Activated CD4-positive, alpha-beta T cell treated with anti-CD3 and anti-CD28 coated beads for 36 hours (primary cell): ENCODE measurements around the gene CLDN22. TPM values are rescaled to one million over a fixed set of nuclear protein-coding genes. Genes with fewer than 3 reads are reported as not detected.

Experiments used
- ATAC-seq: fragments of 200-7000 bp; cut with Tn5 transposase; one replicate; pipeline ENCODE4 v1.10.0; 2021; ENCODE audit warnings: mild to moderate bottlenecking, moderate library complexity
- CTCF ChIA-PET: fragments of 350-600 bp; sonication (Branson Sonifier 250); formaldehyde crosslinking; loops from one replicate; lab custom pipeline; 2021; ENCODE audit warnings: antibody characterized with exemption; lab: Charles Lee
- POLR2A ChIA-PET: fragments of 350-600 bp; sonication (Branson Sonifier 250); formaldehyde crosslinking; loops from one replicate; lab custom pipeline; 2021; ENCODE audit warnings: antibody characterized with exemption, inconsistent platforms; lab: Charles Lee
- DNase-seq: peaks from one replicate; pipeline ENCODE4 v3.0.0-alpha.2; 2020
- H3K27ac Mint-ChIP-seq: one replicate; pipeline ENCODE4 v1.8.0; 2021; ENCODE audit warnings: mixed read lengths
- H3K27me3 Mint-ChIP-seq: one replicate; pipeline ENCODE4 v1.8.0; 2021; ENCODE audit warnings: mixed read lengths
- H3K36me3 Mint-ChIP-seq: one replicate; pipeline ENCODE4 v1.8.0; 2021; ENCODE audit warnings: low read depth, mixed read lengths
- H3K4me1 Mint-ChIP-seq: one replicate; pipeline ENCODE4 v1.8.0; 2021; ENCODE audit warnings: mixed read lengths
- H3K4me3 Mint-ChIP-seq: one replicate; pipeline ENCODE4 v1.8.0; 2021; ENCODE audit warnings: mild to moderate bottlenecking, moderate library complexity, mixed read lengths
- H3K9me3 Mint-ChIP-seq: one replicate; pipeline ENCODE4 v1.8.0; 2021; ENCODE audit warnings: low read depth, mixed read lengths
- intact Hi-C, 2 experiments: fragments of 100-400 bp; cut with DNase I in 1 of 2; cut with micrococcal nuclease in 1 of 2; formaldehyde crosslinking; loops; one replicate each; pipeline versions ENCODE4 v1.14.2 to v1.15.1; 2022 to 2024; cut with DNase I, micrococcal nuclease
- total RNA-seq, 2 experiments: library from RNA; stranded (reverse); gene quantifications; one replicate each; pipeline ENCODE4 v1.2.3, GENCODE V29; 2021

CLDN22 gene
- total RNA-seq, 2 experiments from 2014 or later: not detected

GRCh38 chr4:183314806-183315205 is 5.3 kb downstream of the CLDN22 start:
- DNase-seq (no peak), ATAC-seq (no peak)
- Mint-ChIP-seq H3K27ac (no peak overlapping the region), H3K36me3 (peaks cover 2% of the 10 kb centered on the region), H3K27me3 (no peaks in the 10 kb centered on the region), H3K4me1 (no peaks in the 10 kb centered on the region), H3K9me3 (no peaks in the 10 kb centered on the region), H3K4me3 (no peak overlapping the region)
- CTCF ChIA-PET: interaction anchor here (0.7 kb wide), 1 partner anchor 16 kb away, joined by 4 read pairs; no protein-coding TSS in a partner anchor
- POLR2A ChIA-PET: no interaction called here
- intact Hi-C loops: no loop called here

DNA sequence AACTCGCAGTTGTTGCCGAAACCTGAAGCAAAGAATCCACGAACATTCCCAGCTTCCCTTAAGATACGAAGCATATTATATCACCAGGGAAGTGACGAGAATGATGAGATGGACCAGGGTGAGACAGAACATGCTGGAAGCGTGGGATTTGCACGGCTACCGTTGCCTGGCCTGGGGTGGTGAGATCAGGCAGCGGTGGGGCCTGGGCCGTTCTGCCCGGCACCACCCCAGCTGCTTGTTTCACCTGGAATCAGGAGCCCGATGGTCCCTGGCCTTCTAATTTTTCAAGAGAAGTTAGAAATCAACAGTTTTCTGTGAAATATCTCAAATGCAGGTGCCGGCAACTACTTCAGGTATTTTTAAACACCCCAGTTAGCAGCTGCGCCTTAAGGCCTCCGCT is 5.7 kb downstream of the CLDN22 start:
- CTCF ChIA-PET: no interaction called here
- Mint-ChIP-seq H3K27ac (no peak overlapping the region), H3K27me3 (no peaks in the 10 kb centered on the region), H3K4me1 (no peaks in the 10 kb centered on the region), H3K36me3 (peaks cover 2% of the 10 kb centered on the region), H3K9me3 (no peaks in the 10 kb centered on the region), H3K4me3 (no peak overlapping the region)
- intact Hi-C loops: no loop called here
- ATAC-seq (no peak), DNase-seq (no peak)
- POLR2A ChIA-PET: no interaction called here

DNA sequence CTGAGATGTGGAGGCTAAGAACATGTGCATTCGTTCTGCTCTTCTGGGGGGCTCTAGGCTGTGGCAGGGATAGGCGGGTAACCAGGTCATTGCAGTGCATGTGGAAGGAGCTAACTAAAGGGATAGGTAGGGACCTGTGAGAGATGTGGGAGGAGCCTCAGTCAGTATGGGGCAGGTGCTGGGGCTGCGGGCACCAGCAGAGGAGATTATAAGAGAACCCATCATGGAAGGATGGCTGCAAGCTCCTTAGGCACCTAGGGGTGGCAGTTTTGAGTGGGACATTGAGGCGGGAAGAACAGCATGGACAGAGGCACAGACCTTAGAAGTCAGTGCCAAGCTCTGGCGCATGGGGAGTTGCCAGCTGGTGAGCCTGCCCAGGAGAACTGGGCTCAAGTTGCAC is 7.2 kb downstream of the CLDN22 start:
- H3K27me3 Mint-ChIP-seq: no peaks in the 10 kb centered on the region
- H3K27ac Mint-ChIP-seq: no peak overlapping the region
- H3K4me3 Mint-ChIP-seq: no peak overlapping the region
- ChIA-PET CTCF (interaction anchor here (0.8 kb wide), 1 partner anchor 95 kb away, joined by 3 read pairs; no protein-coding TSS in a partner anchor), POLR2A (no interaction called here)
- H3K4me1 Mint-ChIP-seq: no peaks in the 10 kb centered on the region
- DNase-seq: no peak
- intact Hi-C loops: no loop called here
- H3K36me3 Mint-ChIP-seq: peaks cover 2% of the 10 kb centered on the region
- no peak for ATAC-seq
- no peaks in the 10 kb centered on the region for H3K9me3 Mint-ChIP-seq

DNA sequence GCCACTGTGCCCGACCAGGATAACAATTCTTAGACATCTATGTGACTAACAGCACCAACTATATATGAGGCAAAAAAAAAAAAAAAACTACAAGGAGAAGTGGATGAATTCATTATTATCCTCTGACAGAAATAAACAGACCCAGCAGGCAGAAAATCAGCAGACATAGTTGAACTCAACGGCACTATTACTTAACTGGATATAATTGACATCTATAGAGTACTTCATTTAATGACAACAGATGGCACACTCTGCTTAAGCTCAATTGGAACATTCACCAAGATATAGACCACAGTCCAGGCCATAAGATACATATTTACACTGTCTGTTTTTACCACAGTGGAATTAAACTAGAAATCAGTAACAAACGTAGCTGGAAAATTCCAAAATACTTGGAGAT is 13.3 kb downstream of the CLDN22 start:
- Mint-ChIP-seq H3K27me3 (no peaks in the 10 kb centered on the region), H3K9me3 (no peaks in the 10 kb centered on the region), H3K4me1 (no peaks in the 10 kb centered on the region), H3K36me3 (no peaks in the 10 kb centered on the region), H3K4me3 (no peak overlapping the region), H3K27ac (no peak overlapping the region)
- ChIA-PET POLR2A (no interaction called here), CTCF (interaction anchor here (0.7 kb wide), 1 partner anchor 158 kb away, joined by 3 read pairs; no protein-coding TSS in a partner anchor)
- DNase-seq: no peak
- ATAC-seq: no peak
- intact Hi-C loops: no loop called here

- ChIA-PET POLR2A (no interaction called here), CTCF (no interaction called here)
- ATAC-seq: no peak
- DNase-seq: no peak
- no peaks in the 10 kb centered on the region for H3K27me3 Mint-ChIP-seq
- H3K36me3 Mint-ChIP-seq: no peaks in the 10 kb centered on the region
- H3K4me3 Mint-ChIP-seq: no peak overlapping the region
- intact Hi-C loops: no loop called here
- no peak overlapping the region for H3K27ac Mint-ChIP-seq
- H3K4me1 Mint-ChIP-seq: no peaks in the 10 kb centered on the region
- no peaks in the 10 kb centered on the region for H3K9me3 Mint-ChIP-seq
Measured at GRCh38 chr4:183304538-183304937, 15.5 kb downstream of the CLDN22 start.

DNA sequence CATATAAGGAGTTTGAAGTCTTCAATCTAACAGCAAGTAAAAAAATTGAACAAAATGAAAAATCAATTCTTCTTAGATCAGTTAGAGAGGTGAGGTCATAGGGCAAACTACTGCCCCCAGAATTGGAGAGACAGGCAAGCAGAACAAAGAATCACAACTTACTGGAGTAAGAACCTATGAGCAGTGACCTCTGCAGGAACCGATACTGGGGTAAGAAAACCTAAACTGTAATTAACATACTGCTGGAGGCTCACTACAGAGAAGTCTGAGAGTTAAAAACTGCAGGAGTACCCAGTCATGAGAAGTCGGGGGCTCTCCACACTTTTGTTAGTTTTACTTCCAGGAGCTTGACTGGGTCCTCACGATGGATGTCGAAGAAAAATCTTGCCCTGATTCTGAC is 16.0 kb downstream of the CLDN22 start:
- Mint-ChIP-seq H3K4me1 (no peaks in the 10 kb centered on the region), H3K4me3 (no peak overlapping the region), H3K27me3 (no peaks in the 10 kb centered on the region), H3K36me3 (no peaks in the 10 kb centered on the region), H3K9me3 (no peaks in the 10 kb centered on the region), H3K27ac (no peak overlapping the region)
- DNase-seq (no peak), ATAC-seq (no peak)
- CTCF ChIA-PET: no interaction called here
- intact Hi-C loops: no loop called here
- POLR2A ChIA-PET: no interaction called here

- CTCF ChIA-PET: interaction anchor here (1.1 kb wide), 1 partner anchor 41 kb away, joined by 4 read pairs; no protein-coding TSS in a partner anchor
- Mint-ChIP-seq H3K4me3 (no peak overlapping the region), H3K36me3 (no peaks in the 10 kb centered on the region), H3K4me1 (no peaks in the 10 kb centered on the region), H3K9me3 (no peaks in the 10 kb centered on the region), H3K27me3 (no peaks in the 10 kb centered on the region), H3K27ac (no peak overlapping the region)
- intact Hi-C loops: no loop called here
- no peak for ATAC-seq
- no peak for DNase-seq
- POLR2A ChIA-PET: no interaction called here
Measured at GRCh38 chr4:183303301-183303700, 16.8 kb downstream of the CLDN22 start.

GRCh38 chr4:183300655-183301054 is 19.4 kb downstream of the CLDN22 start:
- Mint-ChIP-seq H3K4me3 (no peak overlapping the region), H3K4me1 (no peaks in the 10 kb centered on the region), H3K9me3 (no peaks in the 10 kb centered on the region), H3K27ac (no peak overlapping the region), H3K36me3 (no peaks in the 10 kb centered on the region), H3K27me3 (no peaks in the 10 kb centered on the region)
- no peak for DNase-seq
- intact Hi-C loops: no loop called here
- ChIA-PET POLR2A (no interaction called here), CTCF (interaction anchor here (0.6 kb wide), 1 partner anchor 826 kb away, joined by 3 read pairs; no protein-coding TSS in a partner anchor)
- no peak for ATAC-seq

DNA sequence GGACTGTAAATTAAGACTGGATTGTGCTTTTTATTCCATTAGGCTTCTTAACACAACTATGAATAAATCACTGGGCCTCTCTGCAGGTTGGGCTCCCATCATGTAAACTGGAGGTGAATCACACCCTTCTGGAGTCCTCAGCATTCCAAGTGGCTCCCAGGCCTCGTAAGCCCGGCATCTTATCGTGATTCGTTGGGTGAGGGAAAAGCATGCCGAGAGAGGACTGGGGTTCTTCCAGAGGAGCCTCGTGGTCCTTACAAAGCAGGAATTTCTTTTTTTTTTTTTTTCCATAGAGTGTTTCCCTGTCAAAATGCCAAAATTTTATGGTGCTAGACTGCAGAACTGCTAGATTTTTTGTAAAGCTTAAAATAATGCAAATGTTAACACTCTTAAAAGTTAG is 20.0 kb downstream of the CLDN22 start:
- H3K9me3 Mint-ChIP-seq: no peaks in the 10 kb centered on the region
- no peaks in the 10 kb centered on the region for H3K36me3 Mint-ChIP-seq
- ATAC-seq (no peak), DNase-seq (no peak)
- no peaks in the 10 kb centered on the region for H3K4me1 Mint-ChIP-seq
- POLR2A ChIA-PET: no interaction called here
- CTCF ChIA-PET: interaction anchor here (0.7 kb wide), 1 partner anchor 219 kb away, joined by 3 read pairs; no protein-coding TSS in a partner anchor
- H3K4me3 Mint-ChIP-seq: no peak overlapping the region
- intact Hi-C loops: no loop called here
- no peaks in the 10 kb centered on the region for H3K27me3 Mint-ChIP-seq
- no peak overlapping the region for H3K27ac Mint-ChIP-seq

DNA sequence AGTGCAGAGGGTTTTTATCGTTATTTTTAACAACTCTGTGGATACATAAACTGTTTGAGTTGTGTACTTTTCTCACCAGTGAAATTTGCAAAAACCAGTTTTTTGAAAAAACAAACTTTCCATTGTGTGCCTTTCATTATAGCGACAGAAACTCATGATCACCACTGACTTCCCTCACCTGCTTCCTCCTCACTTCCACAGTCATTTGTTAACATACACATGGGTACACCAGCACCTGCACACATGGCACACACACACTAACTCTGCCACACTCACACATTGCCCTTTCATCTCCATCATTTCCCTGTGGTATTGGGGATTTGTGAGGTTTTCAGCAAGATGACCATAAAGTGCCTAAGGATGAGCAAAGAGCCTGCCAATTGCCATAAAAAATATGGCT is 20.6 kb downstream of the CLDN22 start:
- CTCF ChIA-PET: interaction anchor here (0.6 to 0.7 kb wide), 2 partner anchors 218 to 249 kb away, joined by 3 read pairs; no protein-coding TSS in a partner anchor

GRCh38 chr4:183297675-183298074 is 22.4 kb downstream of the CLDN22 start:
- H3K9me3 Mint-ChIP-seq: no peaks in the 10 kb centered on the region
- no peaks in the 10 kb centered on the region for H3K4me1 Mint-ChIP-seq
- ATAC-seq: no peak
- POLR2A ChIA-PET: no interaction called here
- no peak for DNase-seq
- intact Hi-C loops: no loop called here
- CTCF ChIA-PET: no interaction called here
- no peak overlapping the region for H3K27ac Mint-ChIP-seq
- H3K36me3 Mint-ChIP-seq: no peaks in the 10 kb centered on the region
- H3K27me3 Mint-ChIP-seq: no peaks in the 10 kb centered on the region
- H3K4me3 Mint-ChIP-seq: no peak overlapping the region

More for the DNA sequence above, 20.6 kb downstream of the CLDN22 start:
- no peak for DNase-seq
- Mint-ChIP-seq H3K27me3 (no peaks in the 10 kb centered on the region), H3K4me1 (no peaks in the 10 kb centered on the region), H3K36me3 (no peaks in the 10 kb centered on the region), H3K9me3 (no peaks in the 10 kb centered on the region), H3K27ac (no peak overlapping the region), H3K4me3 (no peak overlapping the region)
- intact Hi-C loops: no loop called here
- ATAC-seq: no peak
- POLR2A ChIA-PET: no interaction called here

GRCh38 chr4:183295711-183296110 is 24.4 kb downstream of the CLDN22 start:
- Mint-ChIP-seq H3K27ac (no peak overlapping the region), H3K4me1 (no peaks in the 10 kb centered on the region), H3K4me3 (no peak overlapping the region), H3K9me3 (no peaks in the 10 kb centered on the region), H3K36me3 (no peaks in the 10 kb centered on the region), H3K27me3 (no peaks in the 10 kb centered on the region)
- ChIA-PET POLR2A (interaction anchor here (0.7 kb wide), 1 partner anchor 79 kb away, joined by 7 read pairs; no protein-coding TSS in a partner anchor), CTCF (no interaction called here)
- intact Hi-C loops: no loop called here
- ATAC-seq (no peak), DNase-seq (no peak)
